ENCODE data around the gene TPGS2.
"Not testable (repeated sequence)": the region's sequence is repeated elsewhere in the genome, so short reads cannot be mapped to it uniquely, and the experiment has no call there.

TPGS2 gene

GRCh38 chr18:36821681-36822080 is 7.1 kb downstream of the TPGS2 start:
- no peak for DNase-seq (ENCODE audit: low spot score)

DNA sequence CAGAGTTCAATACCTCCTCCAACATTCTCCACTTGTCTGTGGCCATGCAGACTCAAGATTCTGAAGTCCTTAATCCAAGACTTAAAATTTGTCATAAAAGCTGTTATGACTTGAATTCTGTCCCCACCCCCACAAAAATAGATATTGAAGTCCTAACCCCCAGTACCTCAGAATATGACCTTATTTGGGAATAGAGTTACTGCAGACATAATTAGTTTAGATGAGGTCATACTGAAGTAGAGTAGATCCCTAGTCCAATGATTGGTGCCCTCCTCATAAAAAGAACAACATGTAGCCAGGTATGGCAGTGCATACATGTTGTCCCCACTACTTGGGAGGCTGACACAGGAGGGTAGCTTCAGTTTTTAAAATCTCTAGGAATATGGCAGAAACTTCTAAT is 9.2 kb downstream of the TPGS2 start:
- no peak for DNase-seq (ENCODE audit: low spot score)

DNA sequence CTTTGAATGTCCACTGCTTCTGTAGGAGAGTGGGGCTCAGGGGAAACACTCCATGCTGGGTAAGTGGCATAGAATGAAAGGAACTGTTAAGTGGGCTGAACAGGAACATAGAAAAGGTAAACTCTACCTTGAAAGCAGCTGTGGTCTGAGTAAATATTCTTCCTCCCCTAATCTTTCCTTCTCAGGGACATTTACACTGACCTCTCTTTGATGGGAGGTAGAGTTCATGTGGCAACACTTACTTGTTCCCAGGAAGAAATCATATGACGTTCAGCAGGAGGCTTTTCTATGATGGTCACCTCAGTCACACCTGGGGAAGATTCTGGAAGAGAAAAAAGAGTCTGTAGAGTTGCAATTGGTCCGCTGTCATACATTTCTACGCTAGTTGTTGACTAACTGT is 10.2 kb downstream of the TPGS2 start:
- DNase-seq (ENCODE audit: low spot score), result no peak

DNA sequence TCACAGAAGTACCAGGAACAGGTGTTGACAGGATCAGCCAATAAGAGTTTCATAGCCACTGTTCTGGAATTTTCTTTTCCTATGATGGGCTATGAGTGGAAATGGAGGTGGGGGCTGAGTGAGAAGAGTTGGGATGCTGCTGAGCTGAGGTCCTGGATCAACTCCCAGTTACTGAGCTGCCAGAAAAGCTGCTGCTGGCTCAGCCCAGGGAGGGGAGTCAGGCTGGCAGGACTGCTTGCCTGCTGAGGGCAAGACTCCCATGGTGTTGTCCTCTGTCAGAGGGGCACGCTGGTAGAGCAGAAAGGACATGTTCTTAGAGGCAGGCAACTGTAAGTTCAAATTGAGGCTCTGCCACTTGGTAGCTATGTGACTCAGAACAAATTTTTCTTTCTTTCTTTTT is 11.8 kb downstream of the TPGS2 start:
- DNase-seq (ENCODE audit: low spot score), result no peak

DNA sequence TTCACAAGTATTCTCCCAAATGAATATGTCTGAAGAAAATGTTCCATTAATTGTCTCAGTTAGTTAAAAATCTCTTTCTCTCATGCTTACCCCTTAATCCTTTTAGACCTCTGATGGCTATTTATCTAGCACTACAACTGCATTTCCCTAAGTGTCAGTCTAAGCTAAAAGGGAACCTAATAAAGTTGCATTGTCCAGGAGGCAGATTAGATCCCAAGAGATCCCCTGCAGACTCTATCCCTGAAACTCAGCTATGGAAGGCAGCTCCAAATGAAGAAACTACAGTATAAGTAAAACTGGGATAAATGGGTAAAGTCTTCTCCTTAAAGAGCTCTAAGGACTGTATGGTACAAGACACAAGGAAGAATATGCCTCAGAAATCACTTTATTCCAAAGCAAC is 12.7 kb downstream of the TPGS2 start:
- DNase-seq (ENCODE audit: low spot score), result not testable (repeated sequence)

DNA sequence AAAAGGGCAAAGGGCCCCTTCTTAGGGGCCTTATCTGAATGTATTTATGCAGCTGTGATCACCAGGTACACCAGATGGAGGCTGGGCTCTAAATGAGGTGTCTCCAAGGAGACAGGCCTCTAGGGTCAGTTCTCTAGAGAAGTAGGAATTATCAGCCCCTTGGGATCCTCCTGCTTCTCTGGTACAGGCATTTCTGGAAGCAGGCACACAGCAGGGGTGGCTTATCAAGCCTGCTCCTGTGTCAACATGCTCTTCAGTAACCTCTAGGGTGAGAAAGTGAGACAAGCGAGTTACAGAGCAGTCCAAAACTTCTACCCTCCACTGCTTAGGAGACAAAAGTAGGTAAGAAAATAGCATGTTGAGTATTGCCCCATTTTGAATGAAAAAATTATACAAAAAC is 13.8 kb downstream of the TPGS2 start:
- no peak for DNase-seq (ENCODE audit: low spot score)

GRCh38 chr18:36813824-36814223 is 15.0 kb downstream of the TPGS2 start:
- DNase-seq (ENCODE audit: low spot score), result no peak

DNA sequence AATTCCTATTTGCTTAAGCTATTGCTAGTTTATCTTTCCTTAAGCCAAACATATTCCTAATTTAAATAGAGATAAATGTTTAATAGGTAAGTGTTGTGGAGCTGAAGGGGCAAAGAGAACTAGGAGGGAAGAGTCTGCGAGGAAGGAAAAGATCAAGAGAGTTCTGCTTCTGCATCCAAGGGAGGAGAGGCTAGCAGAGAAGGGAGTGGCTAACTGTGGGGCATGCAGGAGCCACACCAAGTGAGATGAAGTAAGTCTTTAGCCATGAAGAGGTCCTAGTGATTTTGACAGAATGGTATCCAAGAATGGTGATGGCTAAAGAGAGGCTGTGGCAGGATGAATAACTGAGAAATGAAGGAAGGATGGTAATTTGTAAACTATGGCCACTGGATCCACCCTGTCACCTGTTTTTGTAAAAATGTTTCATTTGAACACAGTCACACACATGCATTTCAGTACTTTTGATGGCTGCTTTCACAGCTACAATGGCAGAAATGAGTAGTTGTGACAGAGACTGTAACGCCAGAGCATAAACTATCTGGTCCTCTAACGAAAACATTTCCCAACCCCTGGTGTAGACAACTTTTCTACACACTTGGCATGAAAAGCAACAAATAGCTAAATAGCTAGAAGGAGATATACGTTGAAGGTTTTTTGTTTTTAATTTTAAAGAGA is 15.6 kb downstream of the TPGS2 start:
- DNase-seq (ENCODE audit: low spot score), result no peak

- no peak for DNase-seq (ENCODE audit: low spot score)
Measured at GRCh38 chr18:36812678-36813077, 16.1 kb downstream of the TPGS2 start.

- DNase-seq (ENCODE audit: low spot score), result no peak
Measured at GRCh38 chr18:36811955-36812354, 16.8 kb downstream of the TPGS2 start.

GRCh38 chr18:36811430-36811829 is 17.4 kb downstream of the TPGS2 start:
- DNase-seq (ENCODE audit: low spot score), result no peak

- no peak for DNase-seq (ENCODE audit: low spot score)
Measured at GRCh38 chr18:36809590-36810381, 19.0 kb downstream of the TPGS2 start.

- no peak for DNase-seq (ENCODE audit: low spot score)
Measured at GRCh38 chr18:36808681-36809080, 20.1 kb downstream of the TPGS2 start.

DNA sequence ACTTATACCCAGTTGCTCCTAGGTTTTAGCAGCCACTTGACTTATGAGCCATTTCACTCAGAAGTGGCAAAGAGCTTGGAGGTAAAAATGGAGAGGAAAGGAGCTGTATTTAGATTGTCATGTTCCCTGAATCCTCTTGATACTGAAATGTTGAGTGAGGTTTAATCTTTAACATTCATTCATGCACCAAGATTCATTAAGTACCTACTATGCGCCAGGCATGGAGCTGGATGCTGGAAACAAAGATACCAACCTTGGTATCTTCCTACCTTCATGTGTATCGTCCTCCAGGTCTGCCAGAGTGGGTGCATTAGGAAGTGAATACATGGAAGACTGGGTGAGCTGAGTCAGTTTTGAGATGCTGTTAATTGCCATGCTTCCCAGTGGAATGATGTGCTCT is 23.7 kb downstream of the TPGS2 start:
- no peak for DNase-seq (ENCODE audit: low spot score)

DNA sequence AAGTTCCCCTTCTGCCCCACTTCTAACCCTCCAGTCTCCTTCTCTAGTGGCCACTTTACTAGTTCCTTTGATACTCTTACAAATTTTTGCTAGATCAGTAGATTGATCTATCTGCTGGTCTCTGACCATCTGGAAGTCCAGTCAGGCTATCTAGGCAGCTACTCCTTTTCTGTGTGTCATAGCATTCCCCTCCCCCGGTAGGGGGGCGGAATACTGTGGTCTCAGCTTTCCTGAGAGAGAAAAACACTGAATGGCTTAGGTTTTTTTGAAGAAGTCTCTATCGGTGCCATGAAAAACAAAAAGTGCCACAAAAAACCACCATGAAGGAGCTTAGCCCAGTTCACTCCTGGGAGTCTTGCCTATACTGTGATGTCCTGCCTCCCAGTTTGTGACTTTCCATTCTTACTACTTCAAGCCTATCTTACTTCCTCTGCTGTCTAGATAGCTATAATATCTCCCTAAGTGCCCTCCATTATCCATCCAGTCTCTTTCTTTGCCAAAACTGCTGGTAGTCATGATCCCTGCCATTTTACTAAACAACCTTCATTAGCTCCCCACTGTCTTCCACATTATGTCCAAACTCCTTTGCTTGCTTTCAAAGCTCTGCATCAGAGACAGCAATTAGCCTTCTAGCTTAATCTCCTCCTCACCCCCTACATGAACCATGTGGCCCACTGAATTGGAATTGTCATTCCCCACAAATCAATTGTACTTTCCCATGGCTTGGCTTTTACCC is 29.9 kb downstream of the TPGS2 start:
- no peak for DNase-seq (ENCODE audit: low spot score)

GRCh38 chr18:36792634-36793283 is 36.0 kb downstream of the TPGS2 start:
- DNase-seq (ENCODE audit: low spot score), result no peak

DNA sequence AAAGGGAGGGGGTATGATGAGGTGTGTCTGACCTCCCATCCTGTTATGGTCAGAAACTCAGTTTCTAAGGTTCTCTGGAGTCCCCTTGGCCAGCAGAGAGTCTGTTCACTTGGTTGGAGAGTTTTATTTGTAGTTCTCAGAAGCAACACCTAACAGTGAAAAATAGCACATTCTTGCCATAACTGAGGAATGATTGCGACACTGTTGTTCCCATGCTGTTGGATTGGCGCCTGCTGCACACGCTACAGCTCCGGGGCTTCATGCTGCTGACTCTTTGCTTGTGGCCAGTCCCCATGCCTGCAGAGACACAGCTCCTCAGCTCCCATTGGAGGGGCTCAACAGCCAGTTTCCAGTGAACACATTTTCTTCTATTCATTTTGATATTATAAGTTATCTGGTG is 42.1 kb downstream of the TPGS2 start:
- DNase-seq (ENCODE audit: low spot score), result no peak

DNA sequence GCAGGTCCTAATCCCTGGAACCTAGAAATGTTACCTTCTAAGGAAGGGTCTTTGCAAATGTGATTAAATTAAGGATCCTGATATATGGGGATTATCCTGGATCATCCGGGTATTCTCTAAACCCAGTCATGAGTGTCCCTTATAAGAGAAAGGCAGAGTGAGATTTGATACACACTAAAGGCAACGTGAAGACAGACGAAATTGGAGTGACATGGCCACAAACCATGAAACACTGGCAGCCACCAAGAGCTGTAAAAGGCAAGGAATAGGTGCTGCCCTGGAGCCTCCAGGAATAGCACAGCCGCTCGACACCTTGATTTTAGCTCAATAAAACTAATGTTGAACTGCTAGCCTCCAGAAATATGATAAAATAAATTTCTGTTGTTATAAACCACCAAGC is 45.0 kb downstream of the TPGS2 start:
- DNase-seq (ENCODE audit: low spot score), result no peak

DNA sequence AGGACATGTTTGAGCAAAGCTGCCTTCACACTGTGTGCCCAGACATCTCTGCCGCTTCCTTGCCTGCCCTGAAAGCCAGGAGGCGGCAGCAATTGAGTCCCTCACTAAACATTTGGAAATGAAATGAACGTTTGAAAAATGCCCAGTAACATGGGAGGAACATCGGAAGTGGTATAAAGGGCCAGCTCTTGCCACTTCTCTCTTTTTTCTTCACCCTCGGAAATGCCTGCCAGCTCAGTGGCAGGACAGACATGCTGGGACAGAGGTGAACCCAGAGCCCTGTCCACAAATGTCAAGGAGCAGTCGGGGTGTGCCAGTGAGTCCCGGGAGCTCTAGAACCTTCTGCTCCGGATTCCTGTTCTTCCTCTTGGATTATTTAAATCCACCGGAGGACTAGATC is 46.1 kb downstream of the TPGS2 start:
- no peak for DNase-seq (ENCODE audit: low spot score)

GRCh38 chr18:36780748-36781147 is 48.1 kb downstream of the TPGS2 start:
- no peak for DNase-seq (ENCODE audit: low spot score)

GRCh38 chr18:36777566-36777965 is 51.2 kb downstream of the TPGS2 start:
- DNase-seq (ENCODE audit: low spot score), result no peak

DNA sequence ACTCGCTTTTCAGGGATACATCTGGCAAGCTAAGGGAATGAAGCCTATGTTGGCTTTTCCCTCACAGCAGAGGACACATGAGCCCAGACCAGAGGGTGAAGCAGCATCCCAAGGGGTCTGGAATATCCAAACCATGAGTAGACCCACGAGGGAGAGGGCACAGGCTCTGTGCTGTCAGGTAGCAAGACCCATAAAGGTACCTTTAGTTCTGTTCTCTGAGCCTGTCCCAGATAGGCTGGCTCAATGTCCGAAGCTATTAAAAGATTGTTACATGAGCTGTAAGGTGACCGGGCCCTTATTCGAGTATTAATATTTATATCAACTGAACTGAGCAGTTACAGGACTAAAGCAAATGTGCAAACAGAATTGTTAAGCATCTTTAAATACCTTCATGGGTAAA is 52.2 kb downstream of the TPGS2 start:
- no peak for DNase-seq (ENCODE audit: low spot score)

- no peak for DNase-seq (ENCODE audit: low spot score)
Measured at GRCh38 chr18:36775396-36775795, 53.4 kb downstream of the TPGS2 start.

Data from left forelimb (tissue), 1 donor.